ENCODE data around the gene RGPD3. TPM values are rescaled to one million over a fixed set of nuclear protein-coding genes. Genes with fewer than 3 reads are reported as not detected.

RGPD3 gene
- total and polyA plus RNA-seq, 9 of the 15 experiments (the other 6 are each of a cell fraction or from before 2014, with no cell fraction given) = 0.01 to 0.03 TPM; not detected in 7

DNA sequence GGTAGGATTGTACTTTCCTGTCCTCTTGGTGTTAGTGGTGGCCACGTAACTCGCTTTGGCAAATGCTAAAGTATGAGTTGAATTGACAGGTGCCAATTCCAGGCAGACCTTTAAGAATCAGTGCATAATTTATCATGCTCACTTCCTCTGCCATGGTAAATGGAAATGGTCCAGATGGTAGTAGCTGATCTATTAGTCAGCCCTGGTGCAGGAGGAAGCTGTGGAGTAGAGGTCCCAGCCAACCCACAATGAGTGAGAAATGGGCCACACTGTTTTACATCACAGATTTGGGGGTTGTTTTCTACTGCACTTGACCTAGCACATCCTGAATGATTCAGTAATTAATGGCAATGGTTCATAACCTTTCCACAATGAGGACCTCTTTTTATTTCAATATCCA, 104.4 kb downstream of the RGPD3 start:
- ChIA-PET CTCF (ENCODE audit: low intra/inter-chr PET ratio) (no interaction called here), POLR2A (no interaction called here)
- Histone ChIP-seq H3K27me3 (ENCODE audit: control insufficient read depth in 2 of 2, insufficient read depth in 2 of 2, low read length in 2 of 2) (peaks cover 0 to 10% of the 10 kb centered on the region in 2 experiments; a peak in 2 of 5 replicates), H3K27ac (ENCODE audit: extremely low read depth, low read depth, low read length) (no peak overlapping the region), H3K36me3 (ENCODE audit: control insufficient read depth, insufficient read depth, low read length) (no peaks in the 10 kb centered on the region), H3K9me3 (replicated peaks; ENCODE audit: control insufficient read depth, insufficient read depth, low read depth, low read length) (no peaks in the 10 kb centered on the region), H3K9me1 (ENCODE audit: control insufficient read depth, insufficient read depth, low read length) (no peaks in the 10 kb centered on the region), H4K20me1 (replicated peaks; ENCODE audit: control insufficient read depth, insufficient read depth, low read length) (no peaks in the 10 kb centered on the region), H3K79me2 (ENCODE audit: control insufficient read depth, insufficient read depth, low read length) (no peaks in the 10 kb centered on the region), H3K4me1 (replicated peaks in 1 of 2; ENCODE audit: control insufficient read depth in 2 of 2, insufficient read depth in 2 of 2, low read length in 2 of 2) (no peaks in the 10 kb centered on the region), H3K9ac (ENCODE audit: insufficient read depth in 1 of 2, low read depth in 2 of 2, low read length in 2 of 2) (no peak overlapping the region), H3K4me3 (no peak overlapping the region), H2AFZ (ENCODE audit: low read depth, low read length) (no peak overlapping the region), H3K4me2 (ENCODE audit: insufficient read depth, low read length) (no peak overlapping the region)
- DNase-seq (ENCODE audit: extremely low read depth in 1 of 4, low spot score in 3 of 4) (no peak), ATAC-seq (no peak), FAIRE-seq (no peak)
- 0% methylated on average over 2 of the region's 2 CpGs for WGBS (ENCODE audit: insufficient coverage, low coverage, missing lambda C conversion rate)
- in situ Hi-C loops (cut with MboI) (no loop called here), intact Hi-C loops (cut with micrococcal nuclease) (no loop called here)
- TF ChIP-seq ZNF561 (CRISPR knock-in tag; conservative IDR thresholded peaks at IDR 0.05) = no peak
- TF ChIP-seq ADNP (tag; IDR thresholded peaks at IDR 0.05) = no peak
- TF ChIP-seq POLR2H (tag; IDR thresholded peaks at IDR 0.05; ENCODE audit: low read depth) = no peak
- no peak for TF ChIP-seq ZNF140 (CRISPR knock-in tag; IDR thresholded peaks at IDR 0.05)
- TF ChIP-seq KLF1 (tag; IDR thresholded peaks at IDR 0.05) = no peak
- no peak for TF ChIP-seq BACH1 (tag; IDR thresholded peaks at IDR 0.05)
- TF ChIP-seq POLR2G (IDR thresholded peaks at IDR 0.05; ENCODE audit: low read depth, low read length) = no peak
- TF ChIP-seq, protein P1, sequence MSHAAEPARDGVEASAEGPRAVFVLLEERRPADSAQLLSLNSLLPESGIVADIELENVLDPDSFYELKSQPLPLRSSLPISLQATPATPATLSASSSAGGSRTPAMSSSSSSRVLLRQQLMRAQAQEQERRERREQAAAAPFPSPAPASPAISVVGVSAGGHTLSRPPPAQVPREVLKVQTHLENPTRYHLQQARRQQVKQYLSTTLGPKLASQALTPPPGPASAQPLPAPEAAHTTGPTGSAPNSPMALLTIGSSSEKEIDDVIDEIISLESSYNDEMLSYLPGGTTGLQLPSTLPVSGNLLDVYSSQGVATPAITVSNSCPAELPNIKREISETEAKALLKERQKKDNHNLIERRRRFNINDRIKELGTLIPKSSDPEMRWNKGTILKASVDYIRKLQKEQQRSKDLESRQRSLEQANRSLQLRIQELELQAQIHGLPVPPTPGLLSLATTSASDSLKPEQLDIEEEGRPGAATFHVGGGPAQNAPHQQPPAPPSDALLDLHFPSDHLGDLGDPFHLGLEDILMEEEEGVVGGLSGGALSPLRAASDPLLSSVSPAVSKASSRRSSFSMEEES (CRISPR knock-in tag; IDR thresholded peaks at IDR 0.05) = no peak
- no peak for TF ChIP-seq ZNF212 (CRISPR knock-in tag; IDR thresholded peaks at IDR 0.05)
- TF ChIP-seq, protein P2, sequence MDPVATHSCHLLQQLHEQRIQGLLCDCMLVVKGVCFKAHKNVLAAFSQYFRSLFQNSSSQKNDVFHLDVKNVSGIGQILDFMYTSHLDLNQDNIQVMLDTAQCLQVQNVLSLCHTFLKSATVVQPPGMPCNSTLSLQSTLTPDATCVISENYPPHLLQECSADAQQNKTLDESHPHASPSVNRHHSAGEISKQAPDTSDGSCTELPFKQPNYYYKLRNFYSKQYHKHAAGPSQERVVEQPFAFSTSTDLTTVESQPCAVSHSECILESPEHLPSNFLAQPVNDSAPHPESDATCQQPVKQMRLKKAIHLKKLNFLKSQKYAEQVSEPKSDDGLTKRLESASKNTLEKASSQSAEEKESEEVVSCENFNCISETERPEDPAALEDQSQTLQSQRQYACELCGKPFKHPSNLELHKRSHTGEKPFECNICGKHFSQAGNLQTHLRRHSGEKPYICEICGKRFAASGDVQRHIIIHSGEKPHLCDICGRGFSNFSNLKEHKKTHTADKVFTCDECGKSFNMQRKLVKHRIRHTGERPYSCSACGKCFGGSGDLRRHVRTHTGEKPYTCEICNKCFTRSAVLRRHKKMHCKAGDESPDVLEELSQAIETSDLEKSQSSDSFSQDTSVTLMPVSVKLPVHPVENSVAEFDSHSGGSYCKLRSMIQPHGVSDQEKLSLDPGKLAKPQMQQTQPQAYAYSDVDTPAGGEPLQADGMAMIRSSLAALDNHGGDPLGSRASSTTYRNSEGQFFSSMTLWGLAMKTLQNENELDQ (CRISPR knock-in tag; IDR thresholded peaks at IDR 0.05; ENCODE audit: borderline replicate concordance) = no peak
- TF ChIP-seq TSC22D4 (tag; IDR thresholded peaks at IDR 0.05) = no peak
- no peak for TF ChIP-seq ZNF134 (CRISPR knock-in tag; conservative IDR thresholded peaks at IDR 0.05)
- BruUV-seq (replicated peaks) = no TSS peak
